ENCODE measurements around the gene FNIP2. TPM values are rescaled to one million over a fixed set of nuclear protein-coding genes. Genes with fewer than 3 reads are reported as not detected.
"Not testable (repeated sequence)": the region's sequence is repeated elsewhere in the genome, so short reads cannot be mapped to it uniquely, and the experiment has no call there.

Gene FNIP2
- total and polyA plus RNA-seq, 9 of the 15 experiments (the other 6 are each of a cell fraction or from before 2014, with no cell fraction given): 1.7 to 15.5 (median 8.3) TPM

GRCh38 chr4:158920452-158920996 lies 151.7 kb downstream of the FNIP2 start:
- in situ Hi-C loops (cut with MboI); intact Hi-C loops (cut with micrococcal nuclease); H3K36me3 ChIP-seq (ENCODE audit: control insufficient read depth, insufficient read depth, low read length); H3K9me1 ChIP-seq (ENCODE audit: control insufficient read depth, insufficient read depth, low read length); ATAC-seq; H3K27ac ChIP-seq (ENCODE audit: extremely low read depth, low read depth, low read length); H3K9ac ChIP-seq (ENCODE audit: insufficient read depth in 1 of 2, low read depth in 2 of 2, low read length in 2 of 2); CTCF ChIA-PET (ENCODE audit: low intra/inter-chr PET ratio); H3K79me2 ChIP-seq (ENCODE audit: control insufficient read depth, insufficient read depth, low read length); FAIRE-seq; DNase-seq (ENCODE audit: extremely low read depth in 1 of 4, low spot score in 3 of 4); H4K20me1 ChIP-seq (replicated peaks; ENCODE audit: control insufficient read depth, insufficient read depth, low read length); BruUV-seq (replicated peaks); H3K9me3 ChIP-seq (replicated peaks; ENCODE audit: control insufficient read depth, insufficient read depth, low read depth, low read length); H2AFZ ChIP-seq (ENCODE audit: low read depth, low read length); H3K4me2 ChIP-seq (ENCODE audit: insufficient read depth, low read length); H3K4me3 ChIP-seq; POLR2A ChIA-PET; H3K27me3 ChIP-seq (ENCODE audit: control insufficient read depth in 2 of 2, insufficient read depth in 2 of 2, low read length in 2 of 2); H3K4me1 ChIP-seq (replicated peaks in 1 of 2; ENCODE audit: control insufficient read depth in 2 of 2, insufficient read depth in 2 of 2, low read length in 2 of 2); TF ChIP-seq NR2C2 (CRISPR knock-in tag; IDR thresholded peaks at IDR 0.05): not testable (repeated sequence)
- 46% methylated on average over 6 of the region's 8 CpGs for WGBS (ENCODE audit: insufficient coverage, low coverage, missing lambda C conversion rate)
- TF ChIP-seq ZNF134 (CRISPR knock-in tag; conservative IDR thresholded peaks at IDR 0.05) (0 out of 2 replicates have a peak, but pooled peaks have one; percentile 36), ZNF766 (CRISPR knock-in tag; conservative IDR thresholded peaks at IDR 0.05) (0 out of 2 replicates have a peak, but pooled peaks have one; percentile 19), SPI1 (IDR thresholded peaks at IDR 0.05; ENCODE audit: borderline replicate concordance, low read depth, low read length) (0 out of 2 replicates have a peak, but pooled peaks have one; percentile 15), L3MBTL2 (IDR thresholded peaks at IDR 0.05) (peak; percentile 48; the same call in 1 of the 2 replicates), ADNP (tag; IDR thresholded peaks at IDR 0.05) (peak; percentile 68; the same call in 1 of the 2 replicates), NR2C2 (tag; IDR thresholded peaks at IDR 0.05) (peak; percentile 80; the same call in 1 of the 2 replicates), SOX6 (IDR thresholded peaks at IDR 0.05) (peak; percentile 94), TFE3 (CRISPR knock-in tag; IDR thresholded peaks at IDR 0.05) (peak; percentile 40), TRIM24 (IDR thresholded peaks at IDR 0.05) (peak; percentile 19 to 53; a peak in 2 of 4 replicates), MAX (CRISPR knock-in tag; IDR thresholded peaks at IDR 0.05) (0 out of 2 replicates have a peak, but pooled peaks have one; percentile 14), SMARCE1 (IDR thresholded peaks at IDR 0.05) (peak; percentile 54; the same call in 1 of the 2 replicates), MITF (IDR thresholded peaks at IDR 0.05) (peak; percentile 63; the same call in 1 of the 2 replicates), NR2C1 (IDR thresholded peaks at IDR 0.05) (peak; percentile 79; the same call in 1 of the 2 replicates), NR2C1 (tag; IDR thresholded peaks at IDR 0.05) (peak; percentile 81)

- H3K4me1 ChIP-seq (replicated peaks in 1 of 2; ENCODE audit: control insufficient read depth in 2 of 2, insufficient read depth in 2 of 2, low read length in 2 of 2); BruUV-seq (replicated peaks); CTCF ChIA-PET (ENCODE audit: low intra/inter-chr PET ratio); H3K9me3 ChIP-seq (replicated peaks; ENCODE audit: control insufficient read depth, insufficient read depth, low read depth, low read length); H4K20me1 ChIP-seq (replicated peaks; ENCODE audit: control insufficient read depth, insufficient read depth, low read length); DNase-seq (ENCODE audit: extremely low read depth in 1 of 4, low spot score in 3 of 4); H3K9me1 ChIP-seq (ENCODE audit: control insufficient read depth, insufficient read depth, low read length); ATAC-seq; in situ Hi-C loops (cut with MboI); H3K27ac ChIP-seq (ENCODE audit: extremely low read depth, low read depth, low read length); H3K4me3 ChIP-seq; H3K27me3 ChIP-seq (ENCODE audit: control insufficient read depth in 2 of 2, insufficient read depth in 2 of 2, low read length in 2 of 2); H3K4me2 ChIP-seq (ENCODE audit: insufficient read depth, low read length); H3K36me3 ChIP-seq (ENCODE audit: control insufficient read depth, insufficient read depth, low read length); H3K9ac ChIP-seq (ENCODE audit: insufficient read depth in 1 of 2, low read depth in 2 of 2, low read length in 2 of 2); intact Hi-C loops (cut with micrococcal nuclease); H3K79me2 ChIP-seq (ENCODE audit: control insufficient read depth, insufficient read depth, low read length); FAIRE-seq; H2AFZ ChIP-seq (ENCODE audit: low read depth, low read length): not testable (repeated sequence)
- WGBS (ENCODE audit: insufficient coverage, low coverage, missing lambda C conversion rate): 76% methylated on average over 18 of the region's 19 CpGs
- POLR2A ChIA-PET: interaction anchor here (0.7 kb wide), 1 partner anchor 36 kb away, joined by 3 read pairs; no protein-coding TSS in a partner anchor
Measured at GRCh38 chr4:158927774-158928173, 158.9 kb downstream of the FNIP2 start.

Measured in K562 (cell line).